ENCODE results near the gene MRPS5. TPM values are rescaled to one million over a fixed set of nuclear protein-coding genes. Genes with fewer than 3 reads are reported as not detected.
A peak's percentile ranks its signal among the peaks of the same experiment; 100 is the strongest.

MRPS5 gene
- total RNA-seq, 1 experiment from 2014 or later: 107 TPM

GRCh38 chr2:95138702-95139101 lies 17.1 kb upstream of the MRPS5 start:
- no peaks in the 10 kb centered on the region for H3K27me3 ChIP-seq (ENCODE audit: low read length)
- H3K9me2 ChIP-seq (replicated peaks; ENCODE audit: low read length): no peaks in the 10 kb centered on the region
- CTCF ChIA-PET: no interaction called here
- POLR2A ChIA-PET (ENCODE audit: unreplicated experiment): no interaction called here
- intact Hi-C loops (cut with micrococcal nuclease): no loop called here
- no peaks in the 10 kb centered on the region for H3K4me1 ChIP-seq (ENCODE audit: insufficient read depth, low read length)
- H3K9ac ChIP-seq (ENCODE audit: low read length): no peak overlapping the region
- no peak overlapping the region for H3K4me2 ChIP-seq (ENCODE audit: low read length)
- H3K36me3 ChIP-seq (ENCODE audit: low read depth, low read length): no peaks in the 10 kb centered on the region
- no peak overlapping the region for H3K27ac ChIP-seq (ENCODE audit: low read length)
- no peak for ATAC-seq
- BruUV-seq (replicated peaks): no TSS peak
- TF ChIP-seq CTCF (conservative IDR thresholded peaks at IDR 0.05; ENCODE audit: low read depth, low read length): no peak
- no peak for TF ChIP-seq EZH2phosphoT487 (IDR thresholded peaks at IDR 0.05; ENCODE audit: borderline replicate concordance, low read length)
- no peak for TF ChIP-seq EZH2 (IDR thresholded peaks at IDR 0.05; ENCODE audit: low read length, unreplicated experiment)
- no peaks in the 10 kb centered on the region for H4K20me1 ChIP-seq (ENCODE audit: low read length)
- no peak for DNase-seq
- H2AFZ ChIP-seq (ENCODE audit: low read length): no peak overlapping the region
- H3K9me3 ChIP-seq (ENCODE audit: low read length): peaks cover 9% of the 10 kb centered on the region; the same call in 1 of the 2 replicates
- no peak overlapping the region for H3K4me3 ChIP-seq (ENCODE audit: low read length)
- H3K79me2 ChIP-seq (ENCODE audit: low read length): no peaks in the 10 kb centered on the region
- H3F3A ChIP-seq (ENCODE audit: low read length, unreplicated experiment): no peaks in the 10 kb centered on the region

GRCh38 chr2:95122197-95122551 lies 566 bp upstream of the MRPS5 start:
- DNase-seq (no peak), ATAC-seq (peak; percentile 13)
- peaks cover 11% of the 10 kb centered on the region; the same call in 1 of the 2 replicates for H4K20me1 ChIP-seq (ENCODE audit: low read length)
- peaks cover 47% of the 10 kb centered on the region for H3K79me2 ChIP-seq (ENCODE audit: low read length)
- intact Hi-C loops (cut with micrococcal nuclease): no loop called here
- no peaks in the 10 kb centered on the region for H3K9me3 ChIP-seq (ENCODE audit: low read length)
- ChIA-PET CTCF (interaction anchor here (0.6 kb wide), 1 partner anchor 15 kb away, joined by 4 read pairs; no protein-coding TSS in a partner anchor), POLR2A (ENCODE audit: unreplicated experiment) (interaction anchor here (0.6 to 0.8 kb wide), 2 partner anchors 44 to 64 kb away, joined by 3 to 6 read pairs; no protein-coding TSS in a partner anchor)
- H3K9ac ChIP-seq (ENCODE audit: low read length): peak overlapping the region; percentile 99
- BruUV-seq (replicated peaks): no TSS peak
- H3K4me1 ChIP-seq (ENCODE audit: insufficient read depth, low read length): peaks cover 25% of the 10 kb centered on the region
- H3K4me2 ChIP-seq (ENCODE audit: low read length): peak overlapping the region; percentile 99
- H3K4me3 ChIP-seq (ENCODE audit: low read length): peak overlapping the region; percentile 88
- no peaks in the 10 kb centered on the region for H3K9me2 ChIP-seq (replicated peaks; ENCODE audit: low read length)
- peak overlapping the region; percentile 98 for H2AFZ ChIP-seq (ENCODE audit: low read length)
- H3K27me3 ChIP-seq (ENCODE audit: low read length): no peaks in the 10 kb centered on the region
- H3K27ac ChIP-seq (ENCODE audit: low read length): no peak overlapping the region
- TF ChIP-seq EZH2phosphoT487 (IDR thresholded peaks at IDR 0.05; ENCODE audit: borderline replicate concordance, low read length) (no peak), EZH2 (IDR thresholded peaks at IDR 0.05; ENCODE audit: low read length, unreplicated experiment) (no peak), CTCF (conservative IDR thresholded peaks at IDR 0.05; ENCODE audit: low read depth, low read length) (no peak)
- peaks cover 5% of the 10 kb centered on the region for H3K36me3 ChIP-seq (ENCODE audit: low read depth, low read length)
- H3F3A ChIP-seq (ENCODE audit: low read length, unreplicated experiment): no peaks in the 10 kb centered on the region

- peak; percentile 2; the same call in 1 of the 2 replicates for ATAC-seq
- Histone ChIP-seq H2AFZ (ENCODE audit: low read length) (peak overlapping the region; percentile 98), H3F3A (ENCODE audit: low read length, unreplicated experiment) (no peaks in the 10 kb centered on the region), H3K9me3 (ENCODE audit: low read length) (no peaks in the 10 kb centered on the region), H3K4me1 (ENCODE audit: insufficient read depth, low read length) (peaks cover 25% of the 10 kb centered on the region), H3K79me2 (ENCODE audit: low read length) (peaks cover 52% of the 10 kb centered on the region), H3K27me3 (ENCODE audit: low read length) (no peaks in the 10 kb centered on the region), H3K9ac (ENCODE audit: low read length) (peak overlapping the region; percentile 99), H3K9me2 (replicated peaks; ENCODE audit: low read length) (no peaks in the 10 kb centered on the region), H3K36me3 (ENCODE audit: low read depth, low read length) (peaks cover 11% of the 10 kb centered on the region), H3K4me3 (ENCODE audit: low read length) (peak overlapping the region; percentile 88), H3K27ac (ENCODE audit: low read length) (peak overlapping the region; percentile 81), H4K20me1 (ENCODE audit: low read length) (peaks cover 11% of the 10 kb centered on the region; the same call in 1 of the 2 replicates), H3K4me2 (ENCODE audit: low read length) (peak overlapping the region; percentile 99)
- intact Hi-C loops (cut with micrococcal nuclease): no loop called here
- ChIA-PET CTCF (no interaction called here), POLR2A (ENCODE audit: unreplicated experiment) (interaction anchor here (1.1 kb wide), 1 partner anchor 44 kb away, joined by 4 read pairs; no protein-coding TSS in a partner anchor)
- no peak for DNase-seq
- TF ChIP-seq EZH2phosphoT487 (IDR thresholded peaks at IDR 0.05; ENCODE audit: borderline replicate concordance, low read length) (no peak), EZH2 (IDR thresholded peaks at IDR 0.05; ENCODE audit: low read length, unreplicated experiment) (no peak)
- BruUV-seq (replicated peaks): no TSS peak
Measured at GRCh38 chr2:95121093-95121406, 558 bp downstream of the MRPS5 start.
